Measurements from ENCODE around the gene SH3D21.
A peak's percentile ranks its signal among the peaks of the same experiment; 100 is the strongest.

The SH3D21 gene

DNA sequence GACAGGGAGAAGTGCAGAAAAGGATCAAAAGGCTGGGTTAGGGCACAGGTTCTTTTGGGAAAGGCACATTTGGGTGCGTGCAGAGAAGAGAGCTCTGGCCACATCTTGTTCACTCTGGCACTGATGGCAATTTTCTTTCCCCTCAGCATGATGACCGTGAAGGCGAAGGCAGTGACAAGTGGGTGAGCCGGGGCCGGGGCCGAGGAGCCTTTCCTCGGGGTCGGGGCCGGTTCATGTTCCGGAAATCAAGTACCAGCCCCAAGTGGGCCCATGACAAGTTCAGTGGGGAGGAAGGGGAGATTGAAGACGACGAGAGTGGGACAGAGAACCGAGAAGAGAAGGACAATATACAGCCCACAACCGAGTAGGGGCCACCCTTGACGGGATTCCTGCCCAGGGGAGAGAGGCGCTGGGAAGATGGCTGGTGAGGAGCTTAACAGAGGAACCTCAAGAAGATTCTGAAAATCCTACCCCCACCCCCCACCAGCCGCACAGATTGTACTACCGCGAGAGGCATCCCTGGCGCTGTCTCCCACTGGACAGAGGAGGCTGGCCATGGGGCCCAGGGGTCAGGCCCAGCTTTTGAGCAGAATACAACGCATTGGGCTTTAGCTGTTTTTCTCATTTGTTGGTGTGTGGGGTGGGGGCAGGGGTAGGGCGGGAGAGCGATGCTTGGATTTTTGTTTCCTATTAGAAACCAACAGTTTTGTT lies 2.4 kb upstream of the SH3D21 start:
- DNase-seq: no peak

DNA sequence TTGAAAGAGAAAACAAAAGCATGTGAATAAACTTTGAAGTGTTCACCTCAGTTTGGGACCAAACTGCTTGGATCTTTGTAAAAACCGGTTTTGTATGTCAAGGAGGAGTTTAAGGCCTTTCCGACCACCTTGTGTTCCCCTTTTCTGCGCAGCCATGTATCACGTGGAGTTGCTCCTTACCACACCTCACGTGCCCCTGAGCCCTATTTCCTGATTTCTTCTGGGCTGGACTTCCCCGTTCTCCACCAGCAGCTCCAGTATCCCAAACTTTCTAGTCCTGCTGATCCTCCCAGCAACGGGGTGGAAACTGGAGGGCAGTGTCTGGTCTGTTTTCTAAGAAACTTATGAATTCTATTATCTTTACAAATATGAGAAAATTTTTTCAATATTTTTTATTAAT lies 1.6 kb upstream of the SH3D21 start:
- no peak for DNase-seq

DNA sequence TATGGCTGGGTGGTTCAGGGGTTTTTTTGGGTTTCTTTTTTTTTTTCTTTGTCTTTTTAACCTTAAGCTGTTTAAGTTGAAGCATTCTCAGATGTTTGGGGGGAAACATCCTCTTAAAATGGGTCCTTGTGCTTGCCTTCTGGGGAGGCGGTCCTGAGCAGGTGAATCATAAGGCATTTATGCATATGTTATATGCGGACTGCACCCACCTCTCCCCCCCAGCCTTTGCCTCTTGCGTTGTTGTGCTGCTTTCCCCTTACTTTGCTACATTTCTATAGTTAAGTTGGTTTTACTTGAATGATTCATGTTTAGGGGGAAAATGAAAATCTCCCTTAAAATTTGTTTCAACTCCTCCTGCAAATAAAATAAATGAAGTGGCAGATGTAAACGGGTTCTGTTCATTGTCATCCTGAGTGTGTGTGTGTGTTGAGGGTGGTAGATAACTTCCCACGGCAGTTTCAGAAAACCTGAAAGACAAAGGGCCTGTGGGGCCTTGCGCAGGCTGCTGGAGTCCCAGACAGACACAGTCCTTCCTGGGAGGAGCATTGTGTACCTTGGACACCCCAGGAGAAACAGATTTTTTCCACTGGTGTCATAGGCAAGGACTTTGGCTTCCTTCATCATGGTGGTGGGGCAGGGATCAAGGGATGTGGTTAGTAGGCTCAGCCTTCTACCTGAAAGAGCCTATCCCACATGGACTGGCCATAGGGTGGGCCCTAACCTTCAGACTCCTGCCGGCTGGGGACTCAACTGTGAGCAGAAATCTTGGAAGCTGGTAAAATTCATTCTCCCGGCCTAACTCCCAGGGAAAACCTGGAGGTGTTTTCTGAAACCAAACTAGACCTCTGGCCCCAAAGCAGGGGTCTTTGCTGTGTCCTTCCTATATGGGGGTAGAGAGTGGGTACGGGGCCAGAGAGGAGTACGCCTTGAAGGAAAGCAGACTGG lies 926 bp upstream of the SH3D21 start:
- DNase-seq: no peak

DNA sequence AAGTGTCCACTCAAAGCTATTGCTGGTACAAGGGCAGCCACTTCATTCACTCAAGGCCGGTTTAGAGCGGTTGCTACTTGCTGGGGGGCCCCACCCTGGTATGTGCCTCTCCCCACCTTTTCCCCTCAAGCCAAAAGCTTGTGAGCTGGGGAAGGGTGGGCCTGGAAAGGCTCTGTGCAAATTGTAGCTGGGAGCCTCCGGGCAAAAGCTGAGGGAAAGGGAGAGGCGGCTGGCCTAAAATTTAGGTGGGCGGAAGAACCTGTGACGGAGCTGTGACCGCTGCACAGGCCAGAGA lies 306 bp upstream of the SH3D21 start:
- no peak for DNase-seq

DNA sequence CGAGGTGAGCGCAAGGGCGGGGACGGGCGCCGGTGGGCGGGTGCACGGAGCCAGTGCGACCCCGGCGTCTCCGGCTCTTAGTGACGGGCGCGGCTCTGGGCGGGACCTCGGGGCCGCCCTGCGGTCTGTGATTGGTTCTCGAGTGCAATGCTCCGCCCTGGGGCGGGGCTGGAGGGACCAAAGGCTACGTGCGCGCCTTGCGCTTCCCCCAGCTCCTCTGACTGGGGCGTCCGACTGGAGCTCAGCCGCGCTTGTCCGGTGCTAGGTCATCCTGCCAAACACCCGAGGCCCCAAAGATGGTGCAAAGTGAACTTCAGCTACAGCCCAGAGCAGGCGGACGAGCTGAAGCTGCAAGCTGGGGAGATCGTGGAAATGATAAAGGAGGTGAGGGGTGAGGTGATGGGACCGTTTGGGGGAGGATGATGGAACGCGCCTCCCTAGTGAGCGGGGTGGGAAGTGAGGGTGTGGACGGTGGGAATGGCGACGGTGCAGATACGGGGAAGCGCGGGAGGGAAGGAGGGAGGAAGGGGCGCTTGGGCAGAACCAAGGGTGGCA lies 811 bp downstream of the SH3D21 start:
- peak; percentile 96 for DNase-seq

DNA sequence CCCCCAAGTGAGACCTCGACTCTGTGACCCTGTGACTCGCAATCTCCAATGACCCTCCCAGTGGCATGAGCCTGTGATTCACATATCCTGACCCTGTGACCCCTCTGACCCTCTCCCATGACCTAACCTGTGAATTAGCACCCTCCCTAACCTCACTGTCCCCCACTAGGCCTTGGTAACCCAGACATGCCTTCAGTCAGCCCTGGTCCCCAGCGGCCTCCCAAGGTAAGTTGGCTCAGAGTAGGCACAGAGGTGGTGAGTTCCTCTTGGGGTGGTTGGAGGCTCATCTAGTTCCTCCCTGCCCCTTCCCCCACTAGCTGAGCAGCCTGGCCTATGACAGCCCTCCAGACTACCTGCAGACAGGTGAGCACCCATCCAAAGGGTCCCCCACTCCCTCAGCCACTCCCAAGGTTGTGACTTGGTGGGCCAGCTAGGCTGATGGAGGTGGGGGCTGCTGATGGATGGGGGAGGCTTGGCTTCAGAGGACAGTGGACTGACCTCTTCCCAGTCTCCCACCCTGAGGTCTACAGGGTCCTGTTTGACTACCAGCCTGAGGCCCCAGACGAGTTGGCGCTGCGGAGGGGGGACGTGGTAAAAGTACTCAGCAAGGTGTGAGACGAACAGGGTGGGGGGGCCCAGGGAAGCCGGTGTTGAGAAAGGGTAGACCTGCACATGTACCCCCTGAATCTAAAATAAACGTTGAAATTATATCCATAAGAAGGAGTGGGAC lies 1.6 kb downstream of the SH3D21 start:
- no peak for DNase-seq

DNA sequence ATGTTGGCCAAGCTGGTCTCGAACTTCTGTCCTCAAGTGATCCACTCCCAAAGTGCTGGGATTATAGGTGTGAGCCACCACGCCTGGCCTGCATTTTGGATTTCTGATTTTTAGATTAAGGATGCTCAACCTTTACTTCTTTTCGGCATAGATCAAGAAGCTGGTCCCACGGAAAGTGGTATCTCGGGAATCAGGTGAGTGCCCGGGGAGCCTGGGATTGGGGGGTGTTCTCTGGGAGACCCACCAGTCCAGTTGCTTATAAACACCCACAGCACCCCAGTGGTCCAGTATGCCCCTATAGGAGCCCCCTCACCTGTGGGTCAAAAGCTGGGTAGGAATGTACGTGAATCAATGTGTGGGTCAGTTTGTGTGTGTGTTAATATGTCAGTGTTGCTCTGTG lies 3.2 kb downstream of the SH3D21 start:
- no peak for DNase-seq

DNA sequence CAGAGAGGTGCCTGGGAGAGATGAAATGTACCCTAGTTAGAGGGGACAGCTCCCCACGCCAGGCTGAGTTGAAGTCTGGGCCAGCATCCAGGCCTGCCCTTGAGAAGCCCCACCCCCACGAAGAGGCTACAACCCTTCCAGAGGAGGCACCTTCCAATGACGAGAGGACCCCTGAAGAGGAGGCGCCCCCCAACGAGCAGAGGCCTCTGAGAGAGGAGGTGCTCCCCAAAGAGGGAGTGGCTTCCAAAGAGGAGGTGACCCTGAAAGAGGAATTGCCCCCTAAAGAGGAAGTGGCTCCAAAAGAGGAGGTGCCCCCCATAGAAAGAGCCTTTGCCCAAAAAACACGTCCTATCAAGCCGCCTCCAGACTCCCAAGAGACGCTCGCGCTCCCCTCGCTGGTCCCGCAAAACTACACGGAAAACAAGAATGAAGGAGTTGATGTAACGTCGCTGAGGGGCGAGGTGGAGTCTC lies 14.2 kb downstream of the SH3D21 start:
- no peak for DNase-seq

DNA sequence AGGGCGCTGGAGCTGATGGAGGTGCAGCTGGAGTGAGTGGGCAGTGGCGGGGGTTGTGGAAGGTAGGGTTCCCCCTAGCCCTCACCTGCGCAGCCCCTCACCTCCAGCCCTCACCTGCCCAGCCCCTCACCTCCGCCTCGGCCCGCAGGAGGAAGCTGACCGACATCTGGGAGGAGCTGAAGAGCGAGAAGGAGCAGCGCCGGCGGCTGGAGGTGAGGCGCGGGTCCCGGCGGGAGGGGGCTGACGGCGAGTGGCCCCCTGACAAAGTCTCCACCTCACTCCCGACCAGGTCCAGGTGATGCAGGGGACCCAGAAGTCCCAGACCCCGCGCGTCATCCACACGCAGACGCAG lies 14.6 kb downstream of the SH3D21 start:
- no peak for DNase-seq

DNA sequence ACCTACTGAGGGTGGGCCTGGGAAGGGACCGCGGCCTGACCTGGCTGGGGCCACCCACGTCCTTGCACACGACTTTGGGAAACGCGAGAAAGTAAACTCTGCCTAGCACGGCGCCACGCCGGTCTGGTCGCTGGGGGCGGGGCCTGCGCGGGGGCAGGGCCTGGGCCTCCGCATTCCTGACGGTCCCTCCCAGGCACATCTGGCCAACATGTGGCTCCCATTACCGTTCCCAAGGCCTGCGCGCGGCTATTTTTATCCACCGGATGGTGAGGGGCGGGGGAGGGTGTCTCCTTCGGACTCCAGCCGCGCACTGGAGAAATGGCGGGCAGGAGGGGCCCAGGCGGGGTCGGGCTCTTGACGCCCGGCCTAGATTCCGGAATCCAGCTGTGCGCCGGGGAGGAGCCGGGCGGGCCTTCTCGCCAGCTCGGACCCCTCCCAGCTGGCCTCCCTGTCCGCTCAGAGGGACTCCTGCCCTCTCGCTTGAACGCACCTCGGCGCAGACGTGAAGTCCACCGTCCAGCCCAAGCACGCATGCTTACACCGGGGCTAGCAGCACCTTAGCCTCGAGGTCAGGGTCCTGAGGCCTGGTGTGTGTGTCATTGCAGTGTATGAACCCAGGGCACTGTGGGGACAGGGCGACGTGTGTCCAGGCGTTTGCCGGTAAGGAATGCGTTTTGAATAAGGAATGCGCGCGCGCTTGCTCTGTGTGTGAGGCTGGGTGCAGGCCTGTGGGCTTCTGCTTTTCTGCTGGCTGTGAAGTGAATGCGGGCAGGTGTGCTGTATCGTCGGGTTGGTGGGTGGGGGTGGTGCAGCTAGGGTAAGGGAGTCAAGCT lies 15.2 kb downstream of the SH3D21 start:
- peak; percentile 50 for DNase-seq

DNA sequence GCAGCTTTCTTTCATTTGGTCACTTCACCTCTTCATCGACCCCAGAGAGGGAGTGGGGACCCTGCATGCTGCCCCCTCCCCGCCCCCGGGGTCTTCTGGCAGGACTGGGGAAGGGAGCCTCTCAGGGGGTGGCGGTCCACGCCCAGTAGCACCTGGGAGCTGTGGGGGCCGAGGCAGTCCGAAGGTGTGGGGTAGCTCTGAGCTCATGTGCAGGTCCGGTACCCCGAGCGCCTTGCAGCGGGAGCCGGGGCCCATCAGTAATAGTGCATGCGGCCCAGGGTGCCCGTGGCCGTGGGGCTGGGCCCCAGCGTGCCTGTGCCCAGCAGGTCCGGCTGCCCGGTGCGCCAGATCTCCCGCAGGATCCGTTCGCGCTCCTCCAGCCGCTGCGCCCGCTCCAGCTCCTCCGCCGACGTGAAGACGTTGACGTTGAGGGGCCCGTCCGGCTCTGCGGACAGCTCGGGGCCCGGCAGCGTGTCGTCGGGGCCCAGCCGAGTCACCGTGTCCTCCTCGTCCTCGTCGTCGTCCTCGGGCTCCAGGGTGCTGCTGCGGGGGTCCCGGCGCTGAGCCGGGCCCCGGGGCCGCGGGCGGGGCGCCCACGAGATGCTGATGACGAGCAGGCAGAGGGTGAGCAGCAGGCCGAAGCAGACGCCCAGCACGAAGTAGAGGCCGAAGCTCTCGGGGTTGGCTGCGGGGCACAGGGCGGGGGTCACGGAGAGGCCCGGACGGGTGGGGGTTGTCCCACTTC lies 16.0 kb downstream of the SH3D21 start:
- DNase-seq: no peak

DNA sequence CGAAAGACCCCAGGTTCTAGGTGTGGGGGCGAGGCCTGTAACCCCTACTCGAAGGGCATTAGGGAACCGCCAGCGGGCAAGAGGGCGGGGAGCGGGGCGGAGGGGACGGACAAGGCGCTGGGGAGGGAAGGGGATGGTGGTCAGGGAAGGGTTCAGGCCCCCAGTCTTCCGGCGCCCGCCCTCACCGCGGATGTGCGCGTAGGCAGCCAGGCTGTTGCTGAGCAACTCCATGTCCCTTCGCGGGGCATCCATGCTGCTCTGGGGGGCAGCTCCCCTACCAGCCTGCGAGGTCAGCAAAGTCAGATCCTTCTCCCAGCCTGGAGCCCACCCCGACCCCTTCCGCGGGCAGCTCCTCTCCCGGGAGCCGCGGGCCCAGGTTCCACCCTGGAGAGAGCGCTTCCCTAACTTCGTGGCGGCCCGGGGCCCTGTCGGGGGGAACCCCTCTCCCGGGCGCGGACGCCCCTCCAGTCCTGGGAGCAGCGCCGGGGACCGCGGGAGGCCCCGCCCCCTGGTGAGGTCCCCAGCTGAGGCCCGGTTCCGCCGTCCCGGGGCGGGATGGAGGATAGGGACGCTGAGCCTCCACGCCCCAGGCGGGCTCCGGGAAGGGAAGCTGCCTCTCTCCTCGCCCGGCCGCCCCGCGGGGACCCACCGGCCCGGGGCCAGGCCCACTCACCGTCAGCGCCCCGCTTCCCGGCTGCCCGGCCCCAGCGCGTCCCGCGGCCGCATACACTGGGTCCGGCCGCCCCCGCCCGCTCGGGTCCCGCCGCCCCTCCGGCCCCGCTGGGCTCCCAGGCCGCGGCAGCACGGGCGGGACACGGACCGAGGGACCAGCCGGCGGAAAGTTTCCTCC lies 16.8 kb downstream of the SH3D21 start:
- peak; percentile 51 for DNase-seq

DNA sequence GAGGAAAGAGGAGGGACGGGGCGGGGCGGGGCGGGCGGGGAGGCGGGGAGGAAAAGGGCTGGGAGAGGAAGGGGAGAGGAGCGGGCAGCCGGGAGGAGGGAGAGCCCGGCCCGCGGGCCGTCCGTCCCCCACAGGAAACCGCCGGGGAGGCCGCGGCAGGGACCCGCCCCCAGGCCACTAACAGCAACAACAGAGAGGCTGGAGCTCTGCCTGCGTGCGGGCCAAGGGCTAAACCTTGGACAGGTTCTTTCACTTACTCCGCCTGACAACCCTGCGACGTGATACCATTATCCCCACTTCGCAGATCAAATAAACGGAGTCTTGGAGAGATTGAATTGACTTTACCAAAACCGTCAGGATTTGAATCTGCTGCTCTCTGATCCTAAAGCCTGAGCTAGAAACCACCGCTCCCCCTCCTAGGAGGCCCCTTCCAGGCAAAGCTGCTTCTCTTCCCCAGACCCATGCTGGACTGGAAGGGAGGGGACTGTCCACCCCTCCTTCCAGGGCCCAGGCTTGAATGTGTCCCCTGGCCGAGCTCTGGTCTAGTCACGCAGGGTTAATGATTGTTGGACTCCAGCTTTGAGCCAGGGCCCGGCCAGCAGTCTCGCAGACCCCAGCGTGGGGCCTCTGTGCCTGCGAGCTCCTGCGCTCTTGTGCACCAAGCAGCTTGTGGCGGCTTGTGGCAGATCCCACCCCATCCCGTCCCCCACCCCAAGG lies 17.6 kb downstream of the SH3D21 start, which contains the start of gene EVA1B:
Gene EVA1B, minus strand, starts transcription at position 10 of the 717 bp plus-strand sequence. CDS start 608 bp downstream, outside the sequence.
- DNase-seq: peak; percentile 47

DNA sequence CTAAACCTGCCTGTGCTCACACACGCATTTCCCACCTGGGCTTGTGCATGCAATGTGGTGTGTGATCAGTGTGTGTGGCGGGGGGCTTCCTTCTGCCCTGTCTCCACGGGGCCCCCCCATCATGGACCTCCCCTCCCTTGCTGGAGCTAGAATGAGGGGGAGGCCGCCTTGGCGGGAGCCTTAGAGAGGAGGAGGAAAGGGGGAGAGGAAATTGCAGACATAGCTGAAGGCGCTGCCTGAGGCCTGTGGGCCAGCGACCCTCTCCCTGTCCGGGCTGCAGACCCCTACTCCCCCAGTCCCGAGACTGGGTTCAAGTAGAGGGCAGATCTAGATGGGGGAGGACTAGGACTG lies 18.2 kb downstream of the SH3D21 start:
- no peak for DNase-seq

DNA sequence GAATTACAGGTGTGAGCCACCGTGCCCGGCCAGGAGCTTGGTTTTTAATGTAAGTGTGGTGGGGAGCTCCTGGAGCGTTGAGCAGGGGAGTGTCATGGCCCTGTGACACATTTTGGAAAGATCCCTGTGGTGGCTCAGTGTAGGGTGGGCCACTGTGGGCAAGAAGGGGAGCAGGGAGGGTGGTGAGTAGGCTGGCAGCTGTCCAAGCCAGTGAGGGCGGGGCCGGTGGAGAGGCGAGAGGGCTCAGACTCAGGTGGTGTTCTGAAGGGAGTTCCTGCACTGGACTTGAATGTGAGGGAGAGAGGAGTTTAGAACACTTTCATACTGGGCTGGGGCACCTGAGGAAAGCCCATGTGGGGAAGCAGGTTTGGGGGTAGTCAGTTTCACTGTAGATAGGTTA lies 20.3 kb downstream of the SH3D21 start:
- no peak for DNase-seq

DNA sequence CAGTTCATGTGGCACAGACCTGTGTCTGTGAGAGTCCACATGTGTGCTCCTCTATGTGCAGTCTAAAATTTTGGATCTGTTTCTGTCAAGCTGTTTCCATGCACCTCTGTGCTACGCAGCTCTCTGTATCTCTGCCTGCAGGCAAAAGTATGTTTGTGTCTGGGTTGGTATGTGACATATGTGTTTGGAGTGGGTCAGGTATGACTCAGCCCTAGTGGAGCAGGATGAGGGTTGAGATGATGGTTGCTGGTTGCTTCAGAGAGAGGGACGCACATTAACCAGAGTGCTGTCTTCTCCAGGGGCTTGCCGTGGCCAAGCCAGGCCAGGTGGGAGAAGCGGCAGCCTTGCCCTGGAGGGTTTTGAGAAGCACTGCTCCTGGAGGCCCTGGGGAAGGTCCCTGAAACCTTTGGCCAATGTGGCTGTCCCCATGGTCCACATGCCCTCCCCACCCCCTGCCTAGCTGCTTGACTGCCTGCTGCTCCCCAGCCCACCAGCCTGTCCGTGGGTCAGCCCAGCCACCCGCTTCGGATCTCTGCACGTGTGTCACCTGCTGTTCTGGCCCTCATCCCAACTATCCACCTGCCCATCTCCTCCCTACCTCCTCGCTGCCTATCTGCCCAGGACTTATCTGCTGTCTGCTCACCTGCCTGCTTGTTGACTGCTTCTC lies 21.4 kb downstream of the SH3D21 start:
- DNase-seq: no peak

DNA sequence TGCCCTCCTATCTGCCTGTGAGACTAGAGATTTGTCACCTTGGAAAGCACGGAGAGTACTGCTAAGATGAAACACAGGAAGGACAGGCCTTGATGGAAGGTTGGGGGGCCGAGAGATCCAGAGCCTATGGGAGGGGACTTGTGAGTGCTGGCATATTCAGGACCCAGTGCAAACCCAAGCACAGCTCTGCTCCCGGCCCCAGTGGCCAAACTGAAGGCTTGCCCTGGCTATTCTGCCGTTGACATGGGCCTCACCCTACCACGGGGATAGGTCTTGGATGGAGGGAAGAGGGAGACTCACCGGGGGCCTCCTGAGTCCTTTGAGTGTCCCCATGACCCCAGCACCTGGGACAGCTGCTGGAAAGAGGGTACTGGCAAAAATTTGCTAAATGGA lies 21.9 kb downstream of the SH3D21 start:
- DNase-seq: no peak

DNA sequence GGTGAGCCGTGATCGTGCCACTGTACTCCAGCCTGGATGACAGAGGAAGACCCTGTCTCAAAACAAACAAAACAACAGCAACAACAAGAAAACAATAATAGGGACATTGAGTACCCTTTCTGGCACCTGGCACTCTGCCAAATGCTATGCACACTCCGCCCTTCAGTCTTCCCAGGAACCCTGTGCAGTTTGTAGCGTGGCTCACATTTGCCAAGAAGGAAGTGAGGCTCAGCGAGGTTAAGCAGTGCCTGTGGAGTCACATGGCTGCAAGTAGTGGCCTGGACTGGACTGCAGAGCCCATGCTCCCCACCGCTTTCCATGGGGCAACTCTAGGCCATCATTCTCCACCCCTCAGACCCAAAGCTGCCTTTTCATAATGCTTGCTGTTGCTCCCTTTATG lies 22.5 kb downstream of the SH3D21 start:
- no peak for DNase-seq

DNA sequence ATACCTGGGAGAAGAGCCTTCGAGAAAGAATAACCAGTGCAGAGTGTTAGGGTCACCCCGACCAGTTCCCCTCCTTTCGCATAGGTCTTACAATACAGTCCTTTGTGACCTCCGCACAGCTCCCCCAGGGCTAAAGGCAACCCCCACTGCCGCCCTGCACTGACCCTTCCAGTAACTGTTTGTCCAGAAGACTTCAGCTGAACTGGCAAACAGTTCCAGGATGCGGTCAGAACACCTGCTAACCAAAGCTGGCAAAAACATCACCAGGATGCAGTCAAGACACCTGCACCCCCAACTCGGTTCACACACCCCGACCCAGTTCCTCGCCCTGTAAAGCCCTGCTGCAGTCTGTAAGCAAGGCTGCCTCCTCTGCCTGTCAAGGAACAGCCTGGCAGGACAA lies 23.6 kb downstream of the SH3D21 start:
- DNase-seq: no peak

DNA sequence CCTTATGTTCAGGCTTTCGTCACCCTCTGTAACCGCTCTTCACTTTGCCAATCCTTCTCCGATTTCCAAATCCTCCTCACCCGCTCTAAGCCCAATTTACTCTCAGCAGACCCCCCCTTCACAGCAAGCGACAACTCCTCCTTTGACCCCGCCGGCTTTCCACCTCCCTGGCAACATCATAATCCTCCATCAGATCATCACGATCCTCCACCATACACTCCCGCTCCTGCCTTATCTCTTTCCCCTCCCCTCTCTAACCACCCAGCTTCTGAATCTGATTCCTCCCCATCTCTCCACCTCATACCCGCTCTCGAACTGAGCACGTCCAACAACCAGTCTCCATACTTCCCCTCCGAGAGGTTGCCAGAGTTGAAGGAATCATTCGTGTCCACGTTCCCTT lies 24.8 kb downstream of the SH3D21 start:
- DNase-seq: no peak

Data from activated T-cell treated with anti-CD3 and anti-CD28 coated beads, Interleukin-2, amount 50 U/mL, for 1 hour (primary cell).